HG03521 (cell line): ENCODE measurements around the gene ACOT7.
A peak's percentile ranks its signal among the peaks of the same experiment; 100 is the strongest.
"Not testable (repeated sequence)": the region's sequence is repeated elsewhere in the genome, so short reads cannot be mapped to it uniquely, and the experiment has no call there.

Source experiments
- ATAC-seq: cut with Tn5 transposase; IDR thresholded peaks from one replicate; pipeline ENCODE4 v1.9.1; 2021; ENCODE audit warnings: mild to moderate bottlenecking, moderate library complexity; ENCODE audit not compliant: unreplicated experiment

Gene ACOT7

GRCh38 chr1:6363085-6363884 is 30.3 kb downstream of the ACOT7 start:
- ATAC-seq: not testable (repeated sequence)

GRCh38 chr1:6361124-6361775 is 32.3 kb downstream of the ACOT7 start:
- no peak for ATAC-seq

GRCh38 chr1:6360517-6361070 is 33.0 kb downstream of the ACOT7 start:
- ATAC-seq: no peak

DNA sequence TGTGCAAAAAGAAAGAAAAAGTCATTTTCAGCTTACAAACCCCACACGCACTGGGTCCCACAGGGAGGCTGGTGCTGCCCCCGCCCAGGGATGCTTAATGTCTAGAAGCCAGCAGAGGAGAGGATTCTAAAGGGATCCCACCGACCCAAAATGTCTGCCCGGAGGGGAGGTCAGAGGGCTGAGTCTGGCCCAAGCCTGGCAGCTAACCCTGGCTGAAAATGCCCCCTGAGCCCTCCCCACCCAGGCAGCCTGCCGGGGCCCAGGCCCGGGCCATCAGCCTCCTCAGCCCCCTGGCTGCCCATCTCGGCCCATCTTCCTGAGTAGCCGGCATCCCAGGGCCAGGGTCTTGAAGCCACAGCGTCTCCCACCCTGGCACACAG is 33.5 kb downstream of the ACOT7 start:
- no peak for ATAC-seq

DNA sequence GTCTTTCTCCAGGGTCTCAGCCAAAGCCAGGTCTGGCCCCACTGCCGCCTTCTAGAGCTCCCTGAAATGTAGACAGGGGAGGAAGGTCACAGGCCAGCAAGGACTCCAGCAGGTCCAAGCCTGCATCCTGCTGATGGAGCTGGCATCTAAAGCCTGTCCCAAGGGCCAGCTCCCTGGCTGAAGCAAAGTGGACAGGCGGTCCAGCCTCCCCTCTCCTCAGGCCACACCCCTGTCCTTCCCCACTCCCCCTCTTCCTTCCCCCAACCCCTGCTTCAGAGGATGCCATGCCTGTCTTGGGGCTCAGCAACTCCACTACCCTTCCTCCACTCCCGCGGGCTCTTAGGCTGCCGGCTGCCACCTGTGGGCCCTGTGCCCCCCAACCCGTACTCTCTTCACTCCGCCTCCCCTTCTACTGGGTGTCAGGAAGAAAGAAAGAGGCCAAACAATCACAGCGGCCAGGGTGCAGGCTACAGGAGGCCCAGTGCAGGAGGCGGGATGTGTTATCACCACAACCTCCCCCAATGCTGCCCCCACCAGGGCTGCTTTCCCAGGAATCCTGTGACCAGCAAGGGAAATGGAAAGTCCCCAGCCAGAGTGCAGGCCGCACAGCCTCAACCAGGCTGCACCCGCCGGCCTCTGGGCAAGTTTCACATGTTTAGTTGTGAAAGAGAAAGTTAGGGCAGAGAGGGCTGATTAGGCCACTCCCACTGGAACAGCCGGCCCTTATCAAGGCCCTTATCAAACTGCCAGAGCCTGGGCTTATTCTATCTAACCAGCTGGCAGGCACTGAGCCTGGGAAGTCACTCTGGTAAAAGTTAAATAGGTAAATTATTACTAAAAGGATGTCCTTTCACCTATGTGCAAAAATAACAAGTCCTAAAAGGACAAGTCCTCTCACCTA is 34.1 kb downstream of the ACOT7 start:
- peak; percentile 77 for ATAC-seq

DNA sequence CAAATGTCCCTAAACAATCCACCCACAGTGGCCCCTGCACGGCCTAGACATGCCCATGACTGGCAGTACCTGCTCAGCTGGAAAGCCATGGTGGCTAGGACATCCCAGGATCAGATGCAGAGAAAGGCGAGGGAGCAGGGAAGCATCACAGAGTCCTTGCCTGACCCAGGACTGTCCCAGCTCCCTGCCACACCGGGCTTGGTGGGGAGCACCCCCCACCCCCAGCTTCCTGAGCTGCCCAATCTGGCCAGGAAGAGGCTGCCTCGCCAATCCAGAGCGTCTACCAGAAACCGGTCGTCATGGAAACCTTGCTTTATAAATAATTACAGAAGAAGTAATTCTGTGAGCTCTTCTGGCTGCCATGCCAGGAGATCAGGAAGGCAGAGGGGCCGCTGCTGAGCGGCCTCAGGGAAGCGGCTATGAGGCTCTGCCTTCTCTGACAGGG is 34.8 kb downstream of the ACOT7 start:
- ATAC-seq: no peak

GRCh38 chr1:6358144-6358624 is 35.4 kb downstream of the ACOT7 start:
- ATAC-seq: no peak

DNA sequence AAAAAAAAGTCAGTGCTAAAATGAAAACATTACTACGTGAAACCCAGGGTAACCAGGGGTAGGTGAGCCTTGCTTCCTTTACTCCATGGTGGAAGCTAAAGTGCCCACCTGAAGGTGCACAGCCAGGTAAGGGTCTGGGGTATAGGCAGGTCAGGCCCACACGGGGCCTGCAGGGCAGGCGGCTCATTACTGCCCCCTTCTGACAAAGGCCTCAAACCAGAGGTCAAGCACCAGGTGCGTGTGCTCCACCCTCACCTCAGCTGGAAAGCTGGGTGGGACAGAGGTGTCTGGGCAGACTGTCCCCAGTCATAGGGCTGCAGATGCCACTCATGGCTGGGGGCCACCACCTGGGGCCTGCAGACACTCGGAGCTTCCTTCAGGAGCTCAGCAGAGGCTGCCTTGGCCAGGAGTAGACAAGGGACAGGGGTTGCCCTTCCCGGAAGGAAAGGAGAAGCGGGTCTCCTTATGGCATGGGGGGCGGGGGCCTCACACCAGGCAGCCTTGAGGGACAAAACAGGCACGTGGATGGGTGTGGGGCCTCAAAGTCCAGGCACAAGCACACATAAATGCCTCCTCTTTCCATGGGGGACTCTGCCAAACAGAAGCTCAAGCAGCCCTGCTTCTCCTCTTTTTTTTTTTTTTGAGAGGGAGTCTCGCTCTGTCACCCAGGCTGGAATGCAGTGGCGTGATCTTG is 36.2 kb downstream of the ACOT7 start:
- no peak for ATAC-seq

- no peak for ATAC-seq
Measured at GRCh38 chr1:6355621-6356020, 37.9 kb downstream of the ACOT7 start.

DNA sequence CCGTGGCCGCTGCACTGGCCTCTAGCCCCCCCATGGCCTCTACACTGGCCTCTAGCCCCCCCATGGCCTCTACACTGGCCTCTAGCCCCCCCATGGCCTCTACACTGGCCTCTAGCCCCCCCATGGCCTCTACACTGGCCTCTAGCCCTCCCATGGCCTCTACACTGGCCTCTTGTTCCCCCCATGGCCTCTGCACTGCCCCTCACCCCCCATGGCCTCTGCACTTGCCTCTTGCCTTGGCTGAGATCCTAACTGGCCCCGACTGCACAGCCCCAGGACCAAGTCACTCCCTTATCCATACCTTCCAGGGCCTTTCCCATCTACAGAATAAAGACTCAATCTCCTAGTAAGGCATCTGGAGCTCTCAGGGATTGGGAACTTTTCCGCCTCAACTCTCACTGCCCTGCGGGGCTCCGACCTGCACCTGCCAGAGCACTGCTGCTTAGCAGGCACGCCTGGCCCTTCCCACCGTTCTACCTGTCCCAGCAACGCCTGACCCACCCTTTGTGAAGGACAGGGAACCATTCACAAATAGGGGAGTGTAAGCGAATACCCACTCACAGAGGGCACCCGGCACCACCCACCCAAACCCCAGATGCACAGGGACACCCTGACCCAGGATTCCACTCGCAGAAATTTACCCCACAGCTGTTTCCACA is 38.8 kb downstream of the ACOT7 start:
- ATAC-seq: no peak

DNA sequence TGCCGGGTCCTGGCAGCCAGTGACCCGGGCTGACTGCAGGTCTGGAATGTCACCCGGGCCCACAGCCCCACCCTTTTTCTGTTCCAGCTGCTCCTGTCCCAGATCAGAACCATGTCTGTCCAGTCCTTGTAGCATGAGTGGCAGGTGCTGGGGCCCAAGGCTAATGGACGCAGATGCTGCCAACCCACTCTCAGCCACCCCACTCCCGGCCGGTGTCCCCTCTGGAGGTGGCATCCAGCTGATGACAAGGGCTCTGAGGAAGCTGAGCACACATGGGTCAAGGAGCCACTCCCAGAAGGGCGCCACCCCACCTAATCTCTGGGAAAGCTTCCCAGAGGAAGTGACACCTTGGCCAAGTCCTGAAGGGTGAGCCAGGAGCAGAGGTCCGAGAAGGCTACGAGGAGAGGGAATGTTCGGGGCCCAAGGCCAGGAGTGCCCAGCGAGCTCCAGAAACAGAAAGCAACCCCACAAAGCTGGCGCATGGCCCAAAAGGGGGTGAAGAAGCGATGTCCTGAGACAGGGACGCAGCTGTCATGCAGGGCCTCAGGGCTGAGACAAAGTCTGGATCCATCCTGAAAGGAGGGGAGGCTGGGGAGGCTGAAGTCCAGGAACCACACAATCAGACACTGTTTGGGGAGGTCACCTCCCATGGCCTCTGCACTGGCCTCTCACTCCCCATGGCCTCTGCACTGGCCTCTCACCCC is 39.5 kb downstream of the ACOT7 start:
- no peak for ATAC-seq

- no peak for ATAC-seq
Measured at GRCh38 chr1:6353619-6353954, 40.0 kb downstream of the ACOT7 start.

GRCh38 chr1:6352138-6352563 is 41.4 kb downstream of the ACOT7 start:
- no peak for ATAC-seq

DNA sequence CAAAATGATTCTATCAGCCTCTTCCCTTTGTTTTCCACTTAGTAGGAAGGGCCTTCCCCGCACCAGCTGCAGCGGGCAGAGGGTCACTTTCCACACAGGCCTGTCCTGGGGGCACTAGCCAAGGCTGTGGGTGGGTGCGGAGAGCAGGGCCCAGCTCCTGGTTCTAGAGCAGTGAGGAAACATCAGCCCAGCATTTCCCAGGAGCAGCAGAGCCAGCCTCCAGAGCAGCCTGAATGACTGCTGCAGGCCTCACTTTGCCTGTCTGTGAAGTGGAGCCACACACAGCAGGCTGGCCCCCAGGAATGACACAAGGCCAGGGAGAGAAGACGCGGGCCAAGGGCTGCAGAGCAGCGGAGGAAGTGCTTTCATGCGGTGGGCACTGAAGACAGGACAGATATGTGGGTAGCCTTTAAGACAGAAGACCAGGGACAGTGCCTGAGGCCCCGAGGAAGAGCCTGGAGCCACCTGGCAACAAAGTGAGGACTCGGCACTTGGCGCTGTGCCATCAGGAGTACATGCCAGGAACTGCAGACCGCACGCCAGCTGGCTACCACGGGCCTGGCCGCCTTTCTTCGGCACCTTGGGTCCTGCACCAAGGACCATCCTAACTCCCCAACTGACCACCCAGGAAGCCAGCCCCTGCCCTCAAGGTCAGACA is 42.0 kb downstream of the ACOT7 start:
- no peak for ATAC-seq

- ATAC-seq: no peak
Measured at GRCh38 chr1:6350416-6351088, 43.0 kb downstream of the ACOT7 start.

GRCh38 chr1:6349254-6349943 is 44.2 kb downstream of the ACOT7 start:
- ATAC-seq: no peak

DNA sequence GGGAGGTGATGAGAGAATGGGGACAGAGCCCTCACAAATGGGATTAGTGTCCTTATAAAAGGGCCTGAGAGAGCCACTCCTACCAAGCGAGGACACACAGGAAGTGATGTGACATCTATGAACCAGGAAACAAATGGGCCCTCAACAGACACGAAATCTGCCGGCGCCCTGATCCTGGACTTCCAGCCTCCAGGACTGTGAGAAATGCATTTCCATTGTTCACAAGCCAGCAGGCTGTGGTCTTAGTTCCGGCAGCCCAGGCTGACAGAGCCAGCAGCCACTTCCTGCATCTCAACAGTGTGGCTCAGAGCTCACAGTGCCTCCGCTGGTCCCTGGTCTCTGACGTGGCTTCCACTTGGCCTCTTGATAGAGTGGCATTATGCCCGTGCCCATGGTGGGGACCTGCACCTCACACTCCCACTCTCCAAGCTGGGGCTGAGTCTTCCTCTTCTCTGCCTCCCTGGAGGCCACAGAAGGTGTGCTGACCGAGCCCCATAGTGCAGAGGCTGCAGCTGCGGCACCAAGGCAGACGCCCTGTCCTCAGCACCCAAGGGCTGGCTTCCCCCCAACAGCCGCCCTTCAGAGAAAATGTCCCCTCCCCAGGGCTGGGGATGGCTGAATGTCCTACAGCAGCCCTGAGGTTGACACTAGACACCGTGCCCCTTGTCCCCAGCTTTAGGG is 44.9 kb downstream of the ACOT7 start:
- ATAC-seq: no peak
